Measurements from ENCODE around the gene QKI. TPM values are rescaled to one million over a fixed set of nuclear protein-coding genes. Genes with fewer than 3 reads are reported as not detected.

QKI gene
- total and polyA plus RNA-seq, 2 of the 8 experiments (the other 6 are each of a cell fraction or from before 2014, with no cell fraction given): 181 to 183 TPM

DNA sequence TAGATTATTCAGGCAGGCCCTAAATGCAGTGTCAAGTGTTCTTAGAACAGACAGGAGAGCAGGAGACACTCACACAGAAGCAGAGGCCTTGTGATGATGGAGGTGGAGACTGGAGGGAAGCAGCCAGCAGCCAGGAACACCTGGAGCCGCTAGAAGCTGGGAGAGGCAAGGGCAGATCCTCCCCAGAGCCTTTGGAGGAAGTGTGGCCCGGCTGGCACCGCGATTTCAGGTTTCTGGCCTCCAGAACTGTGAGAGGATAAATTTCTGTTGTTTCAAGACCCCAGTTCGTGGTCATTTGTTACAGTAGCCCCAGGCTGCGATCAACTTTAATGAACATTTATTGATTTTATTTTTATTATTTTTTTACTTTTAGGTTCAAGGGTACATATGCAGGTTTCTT lies 203.0 kb downstream of the QKI start:
- Histone ChIP-seq H4K5ac (ENCODE audit: insufficient read length, low read depth, low read length) (no peak overlapping the region), H3K4me1 (replicated peaks in 1 of 4; ENCODE audit: control insufficient read depth in 3 of 4, insufficient read depth in 4 of 4, low read length in 3 of 4) (peaks cover 0 to 3% (median 0%) of the 10 kb centered on the region in 4 experiments; a peak in 1 of 7 replicates), H3K36me3 (ENCODE audit: control insufficient read depth in 2 of 4, insufficient read depth in 4 of 4, low read length in 3 of 4) (no peaks in the 10 kb centered on the region), H2AFZ (ENCODE audit: low read length) (no peak overlapping the region), H3K79me1 (ENCODE audit: low read depth, low read length) (no peaks in the 10 kb centered on the region), H2BK20ac (ENCODE audit: low read length) (no peak overlapping the region), H3K4me3 (ENCODE audit: extremely low read depth in 1 of 4, insufficient read depth in 2 of 4, low read depth in 3 of 4, low read length in 4 of 4) (no peak overlapping the region), H3K9ac (replicated peaks in 1 of 4; ENCODE audit: extremely low read depth in 1 of 4, low read depth in 3 of 4, low read length in 3 of 4) (no peak overlapping the region), H3K23me2 (ENCODE audit: low read depth, low read length) (no peaks in the 10 kb centered on the region; the same call in 1 of the 2 replicates), H3K27ac (ENCODE audit: low read depth, low read length) (no peak overlapping the region), H3K23ac (ENCODE audit: insufficient read length) (no peak overlapping the region), H2AK5ac (ENCODE audit: low read depth, low read length) (no peak overlapping the region), H2BK12ac (ENCODE audit: low read depth, low read length) (no peak overlapping the region), H2BK15ac (ENCODE audit: low read length) (no peak overlapping the region), H2BK120ac (replicated peaks; ENCODE audit: low read depth, low read length) (no peak overlapping the region), H4K8ac (ENCODE audit: extremely low read depth, insufficient read depth, low read length) (no peak overlapping the region), H3K27me3 (replicated peaks in 1 of 4; ENCODE audit: control insufficient read depth in 3 of 4, extremely low read depth in 1 of 4, insufficient read depth in 3 of 4, low read length in 3 of 4) (no peaks in the 10 kb centered on the region), H4K91ac (replicated peaks; ENCODE audit: insufficient read length, low read length) (no peak overlapping the region), H3K9me3 (ENCODE audit: insufficient read depth in 2 of 2, low read depth in 1 of 2, low read length in 1 of 2) (no peaks in the 10 kb centered on the region), H2BK5ac (ENCODE audit: low read depth, low read length) (no peak overlapping the region), H3K14ac (ENCODE audit: insufficient read length) (no peak overlapping the region), H3K18ac (ENCODE audit: extremely low read depth, low read length) (no peak overlapping the region), H3K4ac (replicated peaks; ENCODE audit: insufficient read length, low read depth, low read length) (no peak overlapping the region), H3K56ac (replicated peaks; ENCODE audit: insufficient read length, low read depth, low read length) (no peak overlapping the region), H3K4me2 (ENCODE audit: insufficient read depth in 1 of 2, low read depth in 2 of 2, low read length in 2 of 2) (no peak overlapping the region), H3K79me2 (ENCODE audit: control insufficient read depth in 1 of 2, insufficient read depth in 2 of 2, low read length in 2 of 2) (no peaks in the 10 kb centered on the region), H4K20me1 (replicated peaks in 1 of 2; ENCODE audit: control insufficient read depth in 1 of 2, insufficient read depth in 2 of 2, low read length in 2 of 2) (no peaks in the 10 kb centered on the region)
- no peak for TF ChIP-seq CBX5 (IDR thresholded peaks at IDR 0.05; ENCODE audit: low read depth, low read length)
- no peak for TF ChIP-seq POLR2AphosphoS5 (IDR thresholded peaks at IDR 0.05; ENCODE audit: low read depth, low read length)
- TF ChIP-seq EP300 (IDR thresholded peaks at IDR 0.05; ENCODE audit: borderline replicate concordance in 1 of 2, low read depth in 2 of 2, low read length in 2 of 2): no peak
- no peak for TF ChIP-seq SP1 (IDR thresholded peaks at IDR 0.05; ENCODE audit: low read depth, low read length)
- TF ChIP-seq ASH2L (IDR thresholded peaks at IDR 0.05; ENCODE audit: low read length): no peak
- TF ChIP-seq CTBP2 (IDR thresholded peaks at IDR 0.05; ENCODE audit: borderline replicate concordance, insufficient read depth, insufficient read length, low read length): no peak
- TF ChIP-seq BCL11A (IDR thresholded peaks at IDR 0.05; ENCODE audit: low read depth in 2 of 2, low read length in 2 of 2): no peak
- no peak for FAIRE-seq
- WGBS, 2 experiments (ENCODE audit: extremely low coverage in 1 of 2, insufficient coverage in 1 of 2, insufficient read length in 1 of 2, insufficient replicate concordance in 2 of 2, low coverage in 1 of 2, low lambda C conversion rate in 2 of 2, missing lambda C conversion rate in 1 of 2): 88% methylated on average over 6 of the region's 6 CpGs; no CpG with 5 or more reads in 1 of the 2 experiments
- ChIA-PET POLR2A (ENCODE audit: partially characterized antibody) (no interaction called here), CTCF (ENCODE audit: partially characterized antibody) (no interaction called here)
- DNase-seq (ENCODE audit: low read depth in 1 of 2, low spot score in 2 of 2): no peak
